Upper lobe of left lung (tissue), 6 donors: ENCODE measurements around the gene IL16. TPM values are rescaled to one million over a fixed set of nuclear protein-coding genes. Genes with fewer than 3 reads are reported as not detected.

Experiments used
- ATAC-seq, 2 donors: fragments of 200-7000 bp; cut with Tn5 transposase; one replicate each; pipeline ENCODE4 v1.9.1; 2022; ENCODE audit warnings: mild to moderate bottlenecking in 2 of 2, moderate library complexity in 2 of 2; ENCODE audit not compliant: low FRiP score in 2 of 2
- DNase-seq, 2 donors: peaks; one replicate each; pipeline ENCODE4 v3.0.0-alpha.2; 2019 to 2020
- H3K27ac ChIP-seq, 4 donors: fragments of 200-600 bp; sonication (generic); one replicate each; pipeline ENCODE4 v1.5.1; 2016 to 2019
- H3K27me3 ChIP-seq, 4 donors: fragments of 200-600 bp; sonication (generic); one replicate each; pipeline ENCODE4 v1.5.1; 2017 to 2019
- H3K36me3 ChIP-seq, 4 donors: fragments of 200-600 bp; sonication (generic); one replicate each; pipeline ENCODE4 v1.5.1; 2016 to 2019
- H3K4me1 ChIP-seq, 4 donors: fragments of 200-600 bp; sonication (generic); one replicate each; pipeline ENCODE4 v1.5.1; 2018 to 2019
- H3K4me3 ChIP-seq, 4 donors: fragments of 200-600 bp; sonication (generic); one replicate each; pipeline ENCODE4 v1.5.1; 2017 to 2019; ENCODE audit warnings: mild to moderate bottlenecking in 2 of 4, moderate library complexity in 1 of 4
- H3K9me3 ChIP-seq, 4 donors: fragments of 200-600 bp; sonication (generic); one replicate each; pipeline ENCODE4 v1.5.1; 2018 to 2019
- EP300 ChIP-seq, 4 donors: sonication (generic); formaldehyde crosslinking; IDR thresholded peaks; one replicate each; pipeline ENCODE4 v1.5.1; 2017; ENCODE audit warnings: antibody characterized with exemption in 4 of 4, control low read depth in 2 of 4
- POLR2A ChIP-seq, 4 donors: fragments of 450-650 bp; IDR thresholded peaks; one replicate each; pipeline ENCODE4 v1.5.1; 2016 to 2017; ENCODE audit warnings: antibody characterized with exemption in 4 of 4, mild to moderate bottlenecking in 2 of 4
- POLR2AphosphoS5 ChIP-seq, 2 donors: sonication (generic); formaldehyde crosslinking; IDR thresholded peaks; one replicate each; pipeline ENCODE4 v1.5.1; 2017; ENCODE audit warnings: antibody characterized with exemption in 2 of 2
- WGBS, 2 donors: methylation state at CpG; one replicate each; pipeline ENCODE4 v1.1.5; 2017 to 2018; 5-methylcytosine and 5-hydroxymethylcytosine counted together
- total RNA-seq, 6 donors: library from RNA; depleted of rRNA in 4 of 6; stranded (reverse); fragments of >200 nt in 4 of 6; gene quantifications; one replicate each; pipeline versions ENCODE4 v1.1.0 to v1.2.1, GENCODE V29; 2016 to 2021
- TF ChIP-seq, protein P1 (sequence below), 6 experiments: fragments of 450-650 bp in 4 of 6; fragments of 200-600 bp in 2 of 6; sonication (generic) in 2 of 6; IDR thresholded peaks; one replicate each; pipeline ENCODE4 v1.5.1; 2016 to 2019; ENCODE audit warnings: antibody characterized with exemption in 6 of 6
- donor health status: DM: no; HTN: no; CAD: no; lungs with moderate emphysema.
- donor health status: DM: no; HTN: yes; CAD: no; lungs with severe emphysema.

Gene IL16
- total RNA-seq, 6 donors from 2014 or later, result 18.9 to 102 (median 31.8) TPM

DNA sequence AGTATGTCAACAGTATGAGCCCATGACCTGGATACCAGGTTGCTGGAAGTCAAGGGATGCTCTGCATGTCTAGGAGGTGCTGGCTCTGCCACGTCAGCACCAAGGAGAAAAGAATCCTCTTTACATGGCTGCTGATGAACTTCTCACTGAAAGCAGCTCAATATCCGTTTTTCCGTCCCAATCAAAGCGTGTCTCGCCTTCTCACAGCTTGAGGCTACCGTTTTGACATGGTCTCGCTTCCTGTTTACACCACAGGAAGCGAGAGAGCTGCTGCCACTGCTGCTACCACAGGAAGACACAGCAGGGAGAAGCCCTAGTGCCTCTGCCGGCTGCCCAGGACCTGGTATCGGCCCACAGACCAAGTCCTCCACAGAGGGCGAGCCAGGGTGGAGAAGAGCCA, 100.0 kb downstream of the IL16 start:
- peak; percentile 60 to 77 for ATAC-seq
- DNase-seq, result peak in 1 of 2 donors; percentile 86
- 28 to 32% methylated on average over 8 to 11 of the region's 11 CpGs for WGBS, 2 donors
- Histone ChIP-seq H3K9me3 (no peaks in the 10 kb centered on the region), H3K36me3 (peaks cover 0 to 58% (median 13%) of the 10 kb centered on the region in 4 donors), H3K27me3 (no peaks in the 10 kb centered on the region), H3K27ac (peak overlapping the region; percentile 79 to 84 (median 83)), H3K4me1 (peaks cover 29 to 52% (median 38%) of the 10 kb centered on the region in 4 donors), H3K4me3 (peak overlapping the region in 3 of 4 donors; percentile 34 to 50 (median 42))
- TF ChIP-seq EP300 (IDR thresholded peaks at IDR 0.05), result no peak
- peak in 2 of 4 donors; percentile 16 to 78 for TF ChIP-seq POLR2A (IDR thresholded peaks at IDR 0.05)
- TF ChIP-seq, protein P1, sequence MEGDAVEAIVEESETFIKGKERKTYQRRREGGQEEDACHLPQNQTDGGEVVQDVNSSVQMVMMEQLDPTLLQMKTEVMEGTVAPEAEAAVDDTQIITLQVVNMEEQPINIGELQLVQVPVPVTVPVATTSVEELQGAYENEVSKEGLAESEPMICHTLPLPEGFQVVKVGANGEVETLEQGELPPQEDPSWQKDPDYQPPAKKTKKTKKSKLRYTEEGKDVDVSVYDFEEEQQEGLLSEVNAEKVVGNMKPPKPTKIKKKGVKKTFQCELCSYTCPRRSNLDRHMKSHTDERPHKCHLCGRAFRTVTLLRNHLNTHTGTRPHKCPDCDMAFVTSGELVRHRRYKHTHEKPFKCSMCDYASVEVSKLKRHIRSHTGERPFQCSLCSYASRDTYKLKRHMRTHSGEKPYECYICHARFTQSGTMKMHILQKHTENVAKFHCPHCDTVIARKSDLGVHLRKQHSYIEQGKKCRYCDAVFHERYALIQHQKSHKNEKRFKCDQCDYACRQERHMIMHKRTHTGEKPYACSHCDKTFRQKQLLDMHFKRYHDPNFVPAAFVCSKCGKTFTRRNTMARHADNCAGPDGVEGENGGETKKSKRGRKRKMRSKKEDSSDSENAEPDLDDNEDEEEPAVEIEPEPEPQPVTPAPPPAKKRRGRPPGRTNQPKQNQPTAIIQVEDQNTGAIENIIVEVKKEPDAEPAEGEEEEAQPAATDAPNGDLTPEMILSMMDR (IDR thresholded peaks at IDR 0.05), result no peak
- peak; percentile 76 to 79 for TF ChIP-seq POLR2AphosphoS5 (IDR thresholded peaks at IDR 0.05)

DNA sequence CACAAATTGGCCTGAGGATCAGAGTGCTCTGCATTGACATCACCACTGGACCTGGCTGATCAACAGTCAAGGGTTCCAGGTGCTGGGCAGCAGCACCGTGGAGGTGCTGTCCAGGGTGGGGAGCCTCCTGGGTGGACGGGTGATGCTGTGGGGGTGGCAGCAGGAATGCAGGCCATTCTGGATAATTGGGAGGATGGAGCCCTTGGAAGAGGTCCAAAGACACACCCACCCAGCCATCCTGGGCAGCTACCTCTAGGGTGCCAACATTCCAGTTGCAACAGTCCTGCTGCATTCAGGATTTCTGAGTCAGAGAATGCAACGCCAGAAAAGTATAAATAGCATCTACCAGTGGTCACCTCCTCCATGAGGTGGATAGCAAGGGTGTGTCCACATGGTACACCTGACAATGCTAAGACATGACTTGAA, 100.5 kb downstream of the IL16 start:
- Histone ChIP-seq H3K4me1 (peaks cover 34 to 57% (median 41%) of the 10 kb centered on the region in 4 donors), H3K36me3 (peaks cover 0 to 58% (median 16%) of the 10 kb centered on the region in 4 donors), H3K4me3 (peak overlapping the region in 3 of 4 donors; percentile 34 to 50 (median 42)), H3K27ac (peak overlapping the region; percentile 79 to 84 (median 83)), H3K27me3 (no peaks in the 10 kb centered on the region), H3K9me3 (no peaks in the 10 kb centered on the region)
- TF ChIP-seq, protein P1 (IDR thresholded peaks at IDR 0.05), result no peak
- TF ChIP-seq EP300 (IDR thresholded peaks at IDR 0.05), result no peak
- ATAC-seq (no peak), DNase-seq (no peak)
- 23 to 42% methylated on average over 3 of the region's 3 CpGs for WGBS, 2 donors

DNA sequence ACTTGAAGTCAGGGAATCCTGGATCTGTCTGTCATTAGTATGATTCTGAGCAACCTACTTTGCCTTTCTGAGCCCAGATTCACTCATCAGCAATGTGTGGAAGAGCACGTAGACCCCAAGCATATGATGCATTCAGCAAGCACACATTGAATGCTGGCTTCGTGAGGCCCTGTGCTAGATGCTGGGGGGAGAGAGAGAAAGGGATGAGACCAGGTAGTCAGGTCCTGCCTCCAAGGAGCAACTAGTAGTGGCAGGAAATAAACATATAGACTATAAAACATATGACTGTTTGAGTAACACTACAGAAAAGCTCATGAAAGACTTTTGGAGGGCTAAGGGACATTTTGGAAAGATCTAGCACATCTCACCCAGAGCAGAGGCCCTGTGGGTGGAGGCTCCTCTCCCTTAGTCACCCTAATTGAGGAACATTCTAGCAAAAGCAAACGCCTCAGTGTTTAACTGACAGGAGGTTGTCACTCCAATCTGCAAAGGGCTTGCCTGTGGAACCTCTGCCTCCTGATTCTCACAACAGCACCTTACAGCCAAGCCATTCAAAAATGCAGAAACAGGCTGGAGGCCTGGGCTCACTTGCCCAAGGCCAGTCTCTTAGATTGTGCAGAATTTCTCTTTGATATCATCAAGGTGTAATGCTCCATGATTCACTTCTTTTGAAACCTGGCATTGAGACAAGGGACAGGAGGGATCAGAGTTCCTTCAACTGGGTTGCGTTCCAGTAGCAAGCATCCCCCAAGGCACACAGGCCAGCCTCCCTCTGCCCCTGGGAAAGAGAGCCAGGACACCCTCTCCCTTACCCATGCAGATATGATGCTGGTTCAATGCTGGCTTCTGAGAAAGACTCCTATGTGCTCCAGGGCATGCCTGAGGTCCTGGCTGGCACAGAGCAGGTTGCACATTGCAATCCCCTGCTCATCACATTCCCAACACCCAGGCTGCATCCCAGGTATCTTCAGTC, 101.2 kb downstream of the IL16 start:
- WGBS, 2 donors, result 64 to 65% methylated on average over 4 of the region's 4 CpGs
- DNase-seq (no peak), ATAC-seq (peak; percentile 24 to 42)
- TF ChIP-seq POLR2A (IDR thresholded peaks at IDR 0.05) (no peak), POLR2AphosphoS5 (IDR thresholded peaks at IDR 0.05) (no peak), EP300 (IDR thresholded peaks at IDR 0.05) (no peak)
- TF ChIP-seq, protein P1 (IDR thresholded peaks at IDR 0.05), result no peak
- Histone ChIP-seq H3K36me3 (peaks cover 0 to 58% (median 14%) of the 10 kb centered on the region in 4 donors), H3K27ac (peak overlapping the region; percentile 79 to 84 (median 83)), H3K4me3 (peak overlapping the region in 3 of 4 donors; percentile 34 to 50 (median 42)), H3K9me3 (no peaks in the 10 kb centered on the region), H3K4me1 (peaks cover 36 to 63% (median 48%) of the 10 kb centered on the region in 4 donors), H3K27me3 (no peaks in the 10 kb centered on the region)

DNA sequence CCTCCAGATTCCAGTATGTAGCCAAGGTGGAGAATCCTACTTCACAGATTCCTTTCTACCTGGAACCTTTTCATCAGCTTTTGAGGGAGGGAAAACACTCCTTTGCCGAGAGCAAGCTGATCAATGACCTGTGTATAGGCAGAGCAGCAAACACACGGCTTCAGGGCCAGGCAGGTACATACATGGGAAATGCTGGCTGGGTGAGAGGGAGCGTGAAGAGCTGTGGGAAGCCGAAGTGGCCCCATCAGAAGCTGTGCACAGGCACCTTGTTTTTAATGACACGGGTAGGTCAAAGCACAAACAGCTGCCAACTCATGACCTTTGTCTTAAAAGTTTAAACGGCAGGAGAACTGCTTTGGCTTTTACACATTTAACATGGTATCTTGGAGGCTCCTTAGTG, 101.9 kb downstream of the IL16 start:
- WGBS, 2 donors, result 48 to 72% methylated on average over 6 of the region's 6 CpGs
- TF ChIP-seq, protein P1 (IDR thresholded peaks at IDR 0.05), result no peak
- TF ChIP-seq POLR2AphosphoS5 (IDR thresholded peaks at IDR 0.05), result no peak
- no peak for TF ChIP-seq POLR2A (IDR thresholded peaks at IDR 0.05)
- TF ChIP-seq EP300 (IDR thresholded peaks at IDR 0.05), result no peak
- Histone ChIP-seq H3K4me3 (peak overlapping the region in 3 of 4 donors; percentile 34 to 50 (median 42)), H3K27me3 (no peaks in the 10 kb centered on the region), H3K9me3 (no peaks in the 10 kb centered on the region), H3K27ac (peak overlapping the region; percentile 79 to 84 (median 83)), H3K36me3 (peaks cover 0 to 58% (median 15%) of the 10 kb centered on the region in 4 donors), H3K4me1 (peaks cover 38 to 66% (median 55%) of the 10 kb centered on the region in 4 donors)
- ATAC-seq (no peak), DNase-seq (no peak)
